WTC11 (cell line): ENCODE data around the gene FAM221B. TPM values are rescaled to one million over a fixed set of nuclear protein-coding genes. Genes with fewer than 3 reads are reported as not detected.

Experiments
- AR ChIP-seq: fragments of 250-450 bp; sonication (Bioruptor Pico); IDR thresholded peaks from 2 replicates; pipeline ENCODE4 v1.9.0; 2021; ENCODE audit warnings: mild to moderate bottlenecking
- ARID4B ChIP-seq: sonication (generic); formaldehyde crosslinking; IDR thresholded peaks from 2 replicates; pipeline ENCODE4 v1.8.0; 2023; ENCODE audit warnings: missing genetic modification reagents, mild to moderate bottlenecking, borderline replicate concordance
- ATF2 ChIP-seq: sonication (generic); formaldehyde crosslinking; IDR thresholded peaks from 2 replicates; pipeline ENCODE4 v1.8.1; 2022; ENCODE audit warnings: low read depth, missing genetic modification reagents, borderline replicate concordance
- CREB1 ChIP-seq: sonication (generic); formaldehyde crosslinking; IDR thresholded peaks from 2 replicates; pipeline ENCODE4 v1.8.0; 2023; ENCODE audit warnings: mild to moderate bottlenecking, missing genetic modification reagents
- CREM ChIP-seq: sonication (generic); formaldehyde crosslinking; IDR thresholded peaks from 2 replicates; pipeline ENCODE4 v1.8.1; 2022; ENCODE audit warnings: mild to moderate bottlenecking, missing genetic modification reagents, moderate library complexity
- ELF4 ChIP-seq: sonication (generic); formaldehyde crosslinking; IDR thresholded peaks from 2 replicates; pipeline ENCODE4 v1.8.1; 2022; ENCODE audit warnings: low read depth, mild to moderate bottlenecking, moderate library complexity, missing genetic modification reagents
- EMX1 ChIP-seq: fragments of 250-450 bp; sonication (Bioruptor Pico); IDR thresholded peaks from 2 replicates; pipeline ENCODE4 v1.8.0; 2021; ENCODE audit warnings: mild to moderate bottlenecking
- GABPB1 ChIP-seq: sonication (generic); formaldehyde crosslinking; IDR thresholded peaks from 2 replicates; pipeline ENCODE4 v1.8.1; 2023; ENCODE audit warnings: mild to moderate bottlenecking, missing genetic modification reagents
- GRHL2 ChIP-seq: fragments of 250-450 bp; sonication (Bioruptor Pico); IDR thresholded peaks from 2 replicates; pipeline ENCODE4 v1.8.0; 2022; ENCODE audit warnings: mild to moderate bottlenecking, moderate library complexity; ENCODE audit not compliant: insufficient replicate concordance, severe bottlenecking
- JUN ChIP-seq: sonication (generic); formaldehyde crosslinking; IDR thresholded peaks from 2 replicates; pipeline ENCODE4 v1.8.0; 2023; ENCODE audit warnings: mild to moderate bottlenecking, missing genetic modification reagents
- MAX ChIP-seq: sonication (generic); formaldehyde crosslinking; IDR thresholded peaks from 2 replicates; pipeline ENCODE4 v1.8.0; 2022; ENCODE audit warnings: mild to moderate bottlenecking, missing genetic modification reagents
- MXD4 ChIP-seq: fragments of 250-450 bp; sonication (Bioruptor Pico); IDR thresholded peaks from 2 replicates; pipeline ENCODE4 v1.8.0; 2021; ENCODE audit warnings: mild to moderate bottlenecking, moderate library complexity, borderline replicate concordance
- MYBL2 ChIP-seq: sonication (generic); formaldehyde crosslinking; IDR thresholded peaks from 2 replicates; pipeline ENCODE4 v1.8.1; 2023; ENCODE audit warnings: mild to moderate bottlenecking, moderate library complexity, missing genetic modification reagents
- NFATC4 ChIP-seq: fragments of 250-450 bp; sonication (Bioruptor Pico); IDR thresholded peaks from 2 replicates; pipeline ENCODE4 v1.9.0; 2021; ENCODE audit warnings: mild to moderate bottlenecking
- NR3C1 ChIP-seq: sonication (generic); formaldehyde crosslinking; conservative IDR thresholded peaks from 2 replicates; pipeline ENCODE4 v1.8.1; 2023; ENCODE audit warnings: low read depth, mild to moderate bottlenecking, missing genetic modification reagents
- RORB ChIP-seq: fragments of 250-450 bp; sonication (Bioruptor Pico); IDR thresholded peaks from 2 replicates; pipeline ENCODE4 v1.9.0; 2021; ENCODE audit warnings: mild to moderate bottlenecking
- TCF7 ChIP-seq: sonication (generic); formaldehyde crosslinking; IDR thresholded peaks from 2 replicates; pipeline ENCODE4 v1.8.0; 2022; ENCODE audit warnings: mild to moderate bottlenecking, low read depth, missing genetic modification reagents, moderate library complexity
- USF2 ChIP-seq: sonication (generic); formaldehyde crosslinking; IDR thresholded peaks from 2 replicates; pipeline ENCODE4 v1.8.1; 2023; ENCODE audit warnings: mild to moderate bottlenecking, missing genetic modification reagents, moderate library complexity
- ZNF232 ChIP-seq: sonication (generic); formaldehyde crosslinking; IDR thresholded peaks from 2 replicates; pipeline ENCODE4 v1.8.0; 2022; ENCODE audit warnings: mild to moderate bottlenecking, missing genetic modification reagents
- total RNA-seq: library from RNA; stranded (reverse); gene quantifications from 3 replicates; pipeline ENCODE4 v1.2.3, GENCODE V29; 2021
- TF ChIP-seq, protein P1 (sequence below): sonication (generic); formaldehyde crosslinking; IDR thresholded peaks from 2 replicates; pipeline ENCODE4 v1.8.1; 2023; ENCODE audit warnings: mild to moderate bottlenecking, missing genetic modification reagents
- TF ChIP-seq, protein P2 (sequence below): fragments of 200-600 bp; IDR thresholded peaks from 2 replicates; pipeline ENCODE4 v1.8.0; 2022; ENCODE audit warnings: antibody characterized with exemption
- TF ChIP-seq, protein P3 (sequence below): sonication (generic); formaldehyde crosslinking; IDR thresholded peaks from 2 replicates; pipeline ENCODE4 v1.8.0; 2023; ENCODE audit warnings: missing genetic modification reagents
- TF ChIP-seq, protein P4 (sequence below): sonication (generic); formaldehyde crosslinking; conservative IDR thresholded peaks from 2 replicates; pipeline ENCODE4 v1.8.1; 2023; ENCODE audit warnings: mild to moderate bottlenecking, low read depth, missing genetic modification reagents, moderate library complexity

The FAM221B gene
- total RNA-seq, 1 experiment from 2014 or later, result 0.11 TPM

DNA sequence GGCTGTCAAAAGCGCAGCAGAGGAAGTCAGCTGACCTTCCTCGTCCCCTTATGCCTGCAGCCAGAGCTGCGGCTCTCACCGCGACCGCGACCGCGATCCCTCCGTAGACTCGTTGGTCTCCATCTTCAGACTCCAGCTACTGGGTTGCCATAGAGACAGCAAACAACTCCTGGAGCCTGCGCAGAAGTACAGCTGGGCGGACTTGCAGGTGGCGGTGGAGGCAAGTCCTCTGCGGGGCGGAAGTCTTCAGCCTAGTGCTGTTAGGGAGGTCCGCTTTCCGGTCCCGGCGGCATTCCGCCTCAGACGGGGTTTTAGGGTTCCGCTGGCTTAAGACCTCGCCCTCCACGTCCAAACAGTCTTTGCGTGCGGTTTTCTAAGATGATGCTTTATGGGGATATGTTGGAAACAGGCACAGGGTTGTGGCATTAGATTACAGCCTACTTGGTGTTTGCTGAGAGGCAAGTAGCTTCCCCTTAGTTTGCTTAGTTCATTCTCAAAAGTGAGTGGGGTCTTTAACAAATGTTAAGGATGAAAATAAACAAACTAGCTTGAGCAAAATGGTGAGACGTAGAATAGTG, 16.4 kb downstream of the FAM221B start, which contains the start of gene SPAG8 (continued):
- TF ChIP-seq ARID4B (CRISPR knock-in tag) (0 out of 2 replicates have a peak, but pooled peaks have one; percentile 50), MXD4 (CRISPR knock-in tag) (no peak), RORB (CRISPR knock-in tag) (no peak), GRHL2 (CRISPR knock-in tag) (no peak), TCF7 (no peak), ZNF232 (CRISPR knock-in tag) (no peak), NR3C1 (CRISPR knock-in tag) (no peak), MYBL2 (CRISPR knock-in tag) (no peak), CREM (CRISPR knock-in tag) (no peak), USF2 (CRISPR knock-in tag) (peak; percentile 69), AR (no peak), NFATC4 (CRISPR knock-in tag) (no peak), EMX1 (CRISPR knock-in tag) (0 out of 2 replicates have a peak, but pooled peaks have one; percentile 41), JUN (CRISPR knock-in tag) (no peak), CREB1 (CRISPR knock-in tag) (no peak), GABPB1 (CRISPR knock-in tag) (peak; percentile 65; the same call in 1 of the 2 replicates), MAX (CRISPR knock-in tag) (peak; percentile 46; the same call in 1 of the 2 replicates), ATF2 (CRISPR knock-in tag) (no peak), ELF4 (CRISPR knock-in tag) (no peak)
- TF ChIP-seq, protein P1, sequence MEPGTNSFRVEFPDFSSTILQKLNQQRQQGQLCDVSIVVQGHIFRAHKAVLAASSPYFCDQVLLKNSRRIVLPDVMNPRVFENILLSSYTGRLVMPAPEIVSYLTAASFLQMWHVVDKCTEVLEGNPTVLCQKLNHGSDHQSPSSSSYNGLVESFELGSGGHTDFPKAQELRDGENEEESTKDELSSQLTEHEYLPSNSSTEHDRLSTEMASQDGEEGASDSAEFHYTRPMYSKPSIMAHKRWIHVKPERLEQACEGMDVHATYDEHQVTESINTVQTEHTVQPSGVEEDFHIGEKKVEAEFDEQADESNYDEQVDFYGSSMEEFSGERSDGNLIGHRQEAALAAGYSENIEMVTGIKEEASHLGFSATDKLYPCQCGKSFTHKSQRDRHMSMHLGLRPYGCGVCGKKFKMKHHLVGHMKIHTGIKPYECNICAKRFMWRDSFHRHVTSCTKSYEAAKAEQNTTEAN, result no peak
- TF ChIP-seq, protein P2, sequence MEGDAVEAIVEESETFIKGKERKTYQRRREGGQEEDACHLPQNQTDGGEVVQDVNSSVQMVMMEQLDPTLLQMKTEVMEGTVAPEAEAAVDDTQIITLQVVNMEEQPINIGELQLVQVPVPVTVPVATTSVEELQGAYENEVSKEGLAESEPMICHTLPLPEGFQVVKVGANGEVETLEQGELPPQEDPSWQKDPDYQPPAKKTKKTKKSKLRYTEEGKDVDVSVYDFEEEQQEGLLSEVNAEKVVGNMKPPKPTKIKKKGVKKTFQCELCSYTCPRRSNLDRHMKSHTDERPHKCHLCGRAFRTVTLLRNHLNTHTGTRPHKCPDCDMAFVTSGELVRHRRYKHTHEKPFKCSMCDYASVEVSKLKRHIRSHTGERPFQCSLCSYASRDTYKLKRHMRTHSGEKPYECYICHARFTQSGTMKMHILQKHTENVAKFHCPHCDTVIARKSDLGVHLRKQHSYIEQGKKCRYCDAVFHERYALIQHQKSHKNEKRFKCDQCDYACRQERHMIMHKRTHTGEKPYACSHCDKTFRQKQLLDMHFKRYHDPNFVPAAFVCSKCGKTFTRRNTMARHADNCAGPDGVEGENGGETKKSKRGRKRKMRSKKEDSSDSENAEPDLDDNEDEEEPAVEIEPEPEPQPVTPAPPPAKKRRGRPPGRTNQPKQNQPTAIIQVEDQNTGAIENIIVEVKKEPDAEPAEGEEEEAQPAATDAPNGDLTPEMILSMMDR, result no peak
- TF ChIP-seq, protein P3, sequence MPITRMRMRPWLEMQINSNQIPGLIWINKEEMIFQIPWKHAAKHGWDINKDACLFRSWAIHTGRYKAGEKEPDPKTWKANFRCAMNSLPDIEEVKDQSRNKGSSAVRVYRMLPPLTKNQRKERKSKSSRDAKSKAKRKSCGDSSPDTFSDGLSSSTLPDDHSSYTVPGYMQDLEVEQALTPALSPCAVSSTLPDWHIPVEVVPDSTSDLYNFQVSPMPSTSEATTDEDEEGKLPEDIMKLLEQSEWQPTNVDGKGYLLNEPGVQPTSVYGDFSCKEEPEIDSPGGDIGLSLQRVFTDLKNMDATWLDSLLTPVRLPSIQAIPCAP (CRISPR knock-in tag), result no peak
- TF ChIP-seq, protein P4, sequence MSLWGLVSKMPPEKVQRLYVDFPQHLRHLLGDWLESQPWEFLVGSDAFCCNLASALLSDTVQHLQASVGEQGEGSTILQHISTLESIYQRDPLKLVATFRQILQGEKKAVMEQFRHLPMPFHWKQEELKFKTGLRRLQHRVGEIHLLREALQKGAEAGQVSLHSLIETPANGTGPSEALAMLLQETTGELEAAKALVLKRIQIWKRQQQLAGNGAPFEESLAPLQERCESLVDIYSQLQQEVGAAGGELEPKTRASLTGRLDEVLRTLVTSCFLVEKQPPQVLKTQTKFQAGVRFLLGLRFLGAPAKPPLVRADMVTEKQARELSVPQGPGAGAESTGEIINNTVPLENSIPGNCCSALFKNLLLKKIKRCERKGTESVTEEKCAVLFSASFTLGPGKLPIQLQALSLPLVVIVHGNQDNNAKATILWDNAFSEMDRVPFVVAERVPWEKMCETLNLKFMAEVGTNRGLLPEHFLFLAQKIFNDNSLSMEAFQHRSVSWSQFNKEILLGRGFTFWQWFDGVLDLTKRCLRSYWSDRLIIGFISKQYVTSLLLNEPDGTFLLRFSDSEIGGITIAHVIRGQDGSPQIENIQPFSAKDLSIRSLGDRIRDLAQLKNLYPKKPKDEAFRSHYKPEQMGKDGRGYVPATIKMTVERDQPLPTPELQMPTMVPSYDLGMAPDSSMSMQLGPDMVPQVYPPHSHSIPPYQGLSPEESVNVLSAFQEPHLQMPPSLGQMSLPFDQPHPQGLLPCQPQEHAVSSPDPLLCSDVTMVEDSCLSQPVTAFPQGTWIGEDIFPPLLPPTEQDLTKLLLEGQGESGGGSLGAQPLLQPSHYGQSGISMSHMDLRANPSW, result no peak
